Smooth muscle cell (in vitro differentiated cells): Measurements from ENCODE around the gene EPB41. TPM values are rescaled to one million over a fixed set of nuclear protein-coding genes. Genes with fewer than 3 reads are reported as not detected.

Experiments
- DNase-seq: peaks from one replicate; lab custom pipeline; 2025; ENCODE audit not compliant: unreplicated experiment; lab: John Stamatoyannopoulos, UW
- H2AFZ ChIP-seq: fragments of 200-600 bp; sonication (generic); 2 replicates; pipeline ENCODE4 v1.6.0; 2016; ENCODE audit warnings: antibody characterized with exemption, low read depth, mild to moderate bottlenecking
- H3F3A ChIP-seq: fragments of 200-600 bp; sonication (generic); 2 replicates; pipeline ENCODE4 v1.6.0; 2017; ENCODE audit warnings: antibody characterized with exemption, low read depth
- H3K27ac ChIP-seq: fragments of 200-600 bp; sonication (generic); 2 replicates; pipeline ENCODE4 v1.5.1; 2016; ENCODE audit warnings: low read depth, mild to moderate bottlenecking
- H3K27me3 ChIP-seq: fragments of 200-600 bp; sonication (generic); 2 replicates; pipeline ENCODE4 v1.6.1; 2016; ENCODE audit warnings: low read depth, mild to moderate bottlenecking
- H3K36me3 ChIP-seq: fragments of 200-600 bp; sonication (generic); 2 replicates; pipeline ENCODE4 v1.5.1; 2016; ENCODE audit warnings: low read depth
- H3K4me1 ChIP-seq: fragments of 200-600 bp; sonication (generic); 2 replicates; pipeline ENCODE4 v1.5.1; 2016; ENCODE audit warnings: low read depth
- H3K4me2 ChIP-seq: fragments of 200-600 bp; sonication (generic); 2 replicates; pipeline ENCODE4 v1.6.0; 2016; ENCODE audit warnings: mild to moderate bottlenecking
- H3K4me3 ChIP-seq: fragments of 200-600 bp; sonication (generic); 2 replicates; pipeline ENCODE4 v1.5.1; 2016; ENCODE audit warnings: mild to moderate bottlenecking
- H3K79me2 ChIP-seq: fragments of 200-600 bp; sonication (generic); 2 replicates; pipeline ENCODE4 v1.6.0; 2016; ENCODE audit warnings: low read depth, mild to moderate bottlenecking
- H3K9ac ChIP-seq: fragments of 200-600 bp; sonication (generic); 2 replicates; pipeline ENCODE4 v1.6.0; 2016; ENCODE audit warnings: low read depth
- H3K9me3 ChIP-seq: fragments of 200-600 bp; sonication (generic); replicated peaks from 2 replicates; pipeline ENCODE4 v1.5.1; 2016; ENCODE audit warnings: low read depth
- H4K20me1 ChIP-seq: fragments of 200-600 bp; sonication (generic); 2 replicates; pipeline ENCODE4 v1.6.0; 2016; ENCODE audit warnings: low read depth
- CTCF ChIP-seq: fragments of 200-600 bp; sonication (generic); IDR thresholded peaks from 2 replicates; pipeline ENCODE4 v1.5.1; 2017; ENCODE audit warnings: borderline replicate concordance, mild to moderate bottlenecking, antibody characterized with exemption; ENCODE audit not compliant: insufficient read depth, poor library complexity, severe bottlenecking
- WGBS: methylation state at CpG from one replicate; pipeline ENCODE4 v1.1.7; 2016; ENCODE audit warnings: low lambda C conversion rate; 5-methylcytosine and 5-hydroxymethylcytosine counted together
- polyA plus RNA-seq: library from polyadenylated mRNA; unstranded; fragments of >200 nt; fragmentation: Nextera tagmentation; extraction: Ambion mirVana; gene quantifications from 2 replicates; pipeline ENCODE4 v1.2.1, GENCODE V29; 2016
- total RNA-seq: library from RNA; depleted of rRNA; stranded (reverse); fragments of >200 nt; gene quantifications from 2 replicates; pipeline ENCODE4 v1.2.3, GENCODE V29; 2014

The EPB41 gene
- 20.2 and 58.0 TPM in 2 replicates for total RNA-seq
- polyA plus RNA-seq = 4.7 and 6.2 TPM in 2 replicates

GRCh38 chr1:28914228-28915030 is at the start of gene EPB41:
TSS of gene EPB41 (plus strand) at chr1:28914569. CDS start at chr1:28987438, 72,869 bp downstream.
- Histone ChIP-seq H3K79me2 (peaks cover 14% of the 10 kb centered on the region), H3K27ac (no peak within 1 kb of the TSS), H2AFZ (peak within 1 kb of the TSS; percentile 76), H3K4me2 (peak within 1 kb of the TSS; percentile 88), H3K9me3 (no peaks in the 10 kb centered on the region), H3K27me3 (no peaks in the 10 kb centered on the region), H3K9ac (peak within 1 kb of the TSS; percentile 1), H3K4me3 (peak within 1 kb of the TSS; percentile 74), H3K4me1 (peaks cover 10% of the 10 kb centered on the region), H4K20me1 (peaks cover 41% of the 10 kb centered on the region), H3F3A (peaks cover 7% of the 10 kb centered on the region), H3K36me3 (no peaks in the 10 kb centered on the region)
- TF ChIP-seq CTCF = no peak
- DNase-seq = peak; percentile 69
- 0% methylated on average over 63 of the region's 95 CpGs for whole genome bisulfite sequencing

GRCh38 chr1:28864695-28865094 is 49.7 kb upstream of the EPB41 start:
- Histone ChIP-seq H3K4me2 (no peak overlapping the region), H3K9me3 (no peaks in the 10 kb centered on the region), H4K20me1 (no peaks in the 10 kb centered on the region), H3K27ac (no peak overlapping the region), H3K36me3 (no peaks in the 10 kb centered on the region), H3K4me3 (no peak overlapping the region), H2AFZ (no peak overlapping the region), H3K27me3 (no peaks in the 10 kb centered on the region), H3K4me1 (peaks cover 11% of the 10 kb centered on the region), H3F3A (no peaks in the 10 kb centered on the region), H3K79me2 (no peaks in the 10 kb centered on the region), H3K9ac (no peak overlapping the region)
- TF ChIP-seq CTCF = no peak
- no peak for DNase-seq
- WGBS = 91% methylated on average over 6 of the region's 6 CpGs

- Histone ChIP-seq H4K20me1 (no peaks in the 10 kb centered on the region), H3F3A (no peaks in the 10 kb centered on the region), H3K27ac (no peak overlapping the region), H3K27me3 (no peaks in the 10 kb centered on the region), H3K4me1 (peaks cover 11% of the 10 kb centered on the region), H3K79me2 (no peaks in the 10 kb centered on the region), H3K4me3 (no peak overlapping the region), H3K36me3 (no peaks in the 10 kb centered on the region), H3K9ac (no peak overlapping the region), H3K4me2 (no peak overlapping the region), H2AFZ (no peak overlapping the region), H3K9me3 (no peaks in the 10 kb centered on the region)
- DNase-seq = no peak
- no peak for TF ChIP-seq CTCF
- WGBS = 89% methylated on average over 10 of the region's 10 CpGs
Measured at GRCh38 chr1:28865997-28866650, 48.2 kb upstream of the EPB41 start.
